Raji (cell line): ENCODE results near the gene THAP4.

Source experiments
- POLR2A ChIP-seq: IDR thresholded peaks from 2 replicates; pipeline ENCODE4 v1.6.1; 2011; ENCODE audit warnings: low read depth, low read length, control low read depth; ENCODE audit not compliant: insufficient read depth

THAP4 gene

DNA sequence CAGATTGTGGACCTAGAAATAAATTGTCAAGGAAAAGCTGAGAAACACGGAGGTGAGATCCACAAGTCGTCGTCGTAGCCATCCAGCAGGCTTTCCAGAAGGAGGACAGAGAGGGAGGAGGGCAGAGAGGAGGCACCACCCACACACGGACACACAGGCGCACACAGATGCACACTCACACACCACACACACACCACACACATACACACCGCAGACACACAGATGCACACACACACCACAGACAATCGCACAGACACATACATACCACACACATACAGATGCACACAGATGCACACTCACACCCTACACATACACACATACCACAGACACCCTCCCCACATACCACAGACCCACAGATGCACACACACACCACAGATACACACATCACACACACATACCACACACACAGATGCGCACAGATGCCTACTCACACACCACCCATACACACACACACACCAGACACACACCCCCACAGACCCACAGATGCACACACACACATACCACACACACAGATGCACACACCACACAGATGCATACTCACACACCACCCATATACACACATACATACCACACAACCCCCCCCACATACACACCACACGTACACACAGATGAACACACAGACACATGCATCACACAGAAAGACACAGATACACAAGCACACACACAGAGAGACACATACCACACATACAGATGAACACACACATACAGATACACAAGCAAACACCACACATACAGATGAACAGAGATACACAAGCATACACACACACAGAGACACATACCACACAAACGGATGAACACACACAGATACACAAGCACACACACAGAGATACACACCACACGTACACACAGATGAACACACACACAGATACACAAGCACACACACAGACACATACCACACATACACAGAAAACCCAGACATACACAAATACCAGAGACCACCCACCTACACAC is 91.2 kb downstream of the THAP4 start:
- no peak for TF ChIP-seq POLR2A

GRCh38 chr2:241545106-241545505 is 91.9 kb downstream of the THAP4 start:
- TF ChIP-seq POLR2A: no peak

- no peak for TF ChIP-seq POLR2A
Observed at GRCh38 chr2:241542278-241542605, 94.7 kb downstream of the THAP4 start.

GRCh38 chr2:241541564-241542277 is 95.2 kb downstream of the THAP4 start:
- TF ChIP-seq POLR2A: no peak

DNA sequence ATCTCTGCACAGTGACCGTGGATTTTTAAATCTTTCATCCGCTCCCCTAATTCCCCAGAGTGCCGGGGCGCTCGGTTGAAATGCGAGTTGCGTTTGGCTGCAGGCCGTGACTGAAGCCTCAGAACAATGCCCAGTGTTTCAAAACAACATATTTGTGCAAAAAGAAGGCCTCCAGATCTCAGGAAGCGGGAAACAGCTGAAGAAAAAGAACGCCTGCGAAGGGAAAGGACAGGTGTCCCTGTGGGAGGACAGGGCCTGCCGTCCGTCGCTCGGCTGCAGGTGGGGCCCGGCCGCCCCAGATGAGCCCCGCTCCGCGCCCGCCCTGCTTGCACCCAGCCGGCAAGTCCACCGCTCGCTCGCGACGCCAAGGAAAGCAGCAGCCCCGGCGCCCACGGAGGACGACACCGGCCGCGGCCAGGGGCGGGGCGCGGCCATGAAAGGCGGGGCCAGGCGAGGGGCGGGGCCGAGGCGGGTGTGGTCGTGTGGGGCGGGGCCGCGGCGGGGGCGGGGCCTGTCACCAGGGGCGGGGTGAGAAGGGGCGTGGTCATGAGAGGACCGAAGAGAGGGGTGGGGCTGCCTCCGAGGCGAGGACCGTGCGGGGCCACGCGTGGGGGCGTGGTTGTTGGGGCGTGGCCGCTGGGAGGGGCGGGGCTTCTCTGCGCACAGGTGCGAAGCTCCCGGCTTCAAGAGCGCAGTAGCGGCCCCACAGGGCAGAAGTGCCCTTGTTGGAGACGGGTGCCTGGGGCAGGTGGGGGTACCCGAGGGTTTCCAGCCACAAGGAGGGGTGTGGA is 96.0 kb downstream of the THAP4 start:
- TF ChIP-seq POLR2A: no peak

GRCh38 chr2:241540401-241540770 is 96.6 kb downstream of the THAP4 start:
- TF ChIP-seq POLR2A: no peak

- TF ChIP-seq POLR2A: no peak
Observed at GRCh38 chr2:241539616-241540374, 97.2 kb downstream of the THAP4 start.

- no peak for TF ChIP-seq POLR2A
Observed at GRCh38 chr2:241538838-241539615, 97.9 kb downstream of the THAP4 start.

DNA sequence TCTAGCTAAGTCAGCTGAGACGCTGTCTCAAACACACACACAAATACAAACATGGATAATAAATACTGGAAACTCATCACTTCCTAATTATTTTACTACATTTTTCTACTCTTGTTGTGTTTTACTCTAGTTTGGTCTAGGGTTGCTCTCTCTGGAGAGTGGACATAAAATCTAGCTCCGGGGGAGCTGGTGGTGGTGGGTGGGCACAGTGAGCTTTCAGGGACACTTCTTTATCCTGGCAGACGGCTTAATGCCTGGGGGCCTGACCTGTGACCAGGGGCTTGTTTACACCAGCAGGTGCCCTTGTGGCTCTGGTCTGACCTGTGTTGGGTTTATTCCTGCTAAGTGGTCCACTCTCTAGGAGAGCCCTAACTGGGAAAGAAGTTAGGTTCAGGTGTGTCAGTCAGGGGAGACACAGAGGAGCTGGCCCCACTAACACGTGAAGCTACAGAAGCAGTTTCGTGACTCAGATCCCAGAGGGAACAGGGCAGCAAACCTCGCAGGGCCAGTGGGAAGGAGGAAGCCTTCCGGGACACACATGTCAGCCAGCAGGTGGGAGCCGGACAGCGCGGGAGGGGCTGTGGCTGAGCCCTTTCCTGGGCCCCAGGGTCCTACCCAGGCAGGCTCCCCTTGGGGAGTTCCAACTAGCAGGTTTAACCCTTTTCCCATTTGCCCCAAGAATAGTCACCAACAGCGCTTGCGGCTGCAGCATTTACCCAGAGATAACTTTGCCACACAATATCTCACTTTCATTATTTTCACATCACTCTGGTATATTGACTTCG is 100.9 kb downstream of the THAP4 start:
- TF ChIP-seq POLR2A: no peak

DNA sequence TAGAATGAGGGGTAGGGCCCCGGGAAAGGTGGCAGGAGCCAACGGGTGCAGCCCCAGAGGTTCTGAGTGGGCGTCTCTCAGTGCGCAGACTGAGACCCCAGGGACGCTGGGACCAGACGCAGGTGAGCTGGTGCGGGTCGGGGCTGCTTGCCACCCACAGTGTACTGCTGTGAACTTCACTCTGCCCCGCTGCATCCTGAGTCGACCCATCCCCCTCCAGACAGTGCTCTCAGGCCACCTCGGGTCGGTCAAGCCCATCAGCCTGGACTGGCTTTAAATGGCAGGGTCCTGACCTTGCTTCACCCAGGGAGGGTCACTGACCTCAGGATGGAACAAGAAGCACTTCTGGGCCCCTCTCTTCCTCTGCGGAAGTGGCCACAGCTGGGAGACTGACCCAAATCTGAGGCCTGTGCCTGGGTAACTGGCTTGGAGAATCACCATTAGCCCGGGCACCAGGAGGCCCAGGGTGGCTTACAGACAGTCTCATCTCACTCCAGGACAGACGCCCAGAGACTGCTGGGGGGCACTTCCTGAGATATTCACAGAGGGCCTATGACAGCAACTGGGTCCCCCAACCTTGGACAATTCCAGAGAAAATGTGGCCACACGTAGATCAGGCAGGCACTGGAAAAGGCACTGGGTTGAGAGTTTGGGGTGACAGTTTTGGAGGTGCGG is 102.1 kb downstream of the THAP4 start:
- TF ChIP-seq POLR2A: no peak
